AG09319 (cell line): ENCODE data around the gene CIC.
"Not testable (repeated sequence)": the region's sequence is repeated elsewhere in the genome, so short reads cannot be mapped to it uniquely, and the experiment has no call there.

Experiments
- DNase-seq: peaks from one replicate; pipeline ENCODE4 v3.0.0-alpha.2; 2010; ENCODE audit warnings: low read depth; ENCODE audit errors: extremely low read depth
- CTCF ChIP-seq: IDR thresholded peaks from 2 replicates; pipeline ENCODE4 v1.5.1; 2011; ENCODE audit warnings: low read depth, mild to moderate bottlenecking, inconsistent platforms, low read length, moderate library complexity

The CIC gene

GRCh38 chr19:42253245-42254088 lies 15.6 kb upstream of the CIC start:
- no peak for DNase-seq
- no peak for TF ChIP-seq CTCF

- no peak for TF ChIP-seq CTCF
- no peak for DNase-seq
Measured at GRCh38 chr19:42254089-42254849, 14.8 kb upstream of the CIC start.

- TF ChIP-seq CTCF, result no peak
Measured at GRCh38 chr19:42254850-42255765, 13.9 kb upstream of the CIC start, which contains the start of gene ERF. ERF (minus strand) TSS chr19:42255128; CDS start chr19:42254999, 129 bp downstream.

GRCh38 chr19:42255766-42256745 lies 13.0 kb upstream of the CIC start:
- DNase-seq, result no peak

More at GRCh38 chr19:42254850-42255765, 13.9 kb upstream of the CIC start, which contains the start of gene ERF:
- DNase-seq, result peak; percentile 73

GRCh38 chr19:42257842-42258241 lies 11.2 kb upstream of the CIC start:
- not testable (repeated sequence) for DNase-seq

More at GRCh38 chr19:42255766-42256745, 13.0 kb upstream of the CIC start:
- no peak; the same call in 1 of the 2 replicates for TF ChIP-seq CTCF

GRCh38 chr19:42261763-42262162 lies 7.3 kb upstream of the CIC start:
- no peak for DNase-seq
- no peak for TF ChIP-seq CTCF

GRCh38 chr19:42266105-42266504 lies 2.9 kb upstream of the CIC start:
- DNase-seq, result not testable (repeated sequence)

GRCh38 chr19:42266928-42267603 lies 2.0 kb upstream of the CIC start:
- not testable (repeated sequence) for DNase-seq
